ENCODE measurements around the gene TRAF3IP3. TPM values are rescaled to one million over a fixed set of nuclear protein-coding genes. Genes with fewer than 3 reads are reported as not detected.

Gene TRAF3IP3
- total RNA-seq, 1 experiment from 2014 or later = not detected

DNA sequence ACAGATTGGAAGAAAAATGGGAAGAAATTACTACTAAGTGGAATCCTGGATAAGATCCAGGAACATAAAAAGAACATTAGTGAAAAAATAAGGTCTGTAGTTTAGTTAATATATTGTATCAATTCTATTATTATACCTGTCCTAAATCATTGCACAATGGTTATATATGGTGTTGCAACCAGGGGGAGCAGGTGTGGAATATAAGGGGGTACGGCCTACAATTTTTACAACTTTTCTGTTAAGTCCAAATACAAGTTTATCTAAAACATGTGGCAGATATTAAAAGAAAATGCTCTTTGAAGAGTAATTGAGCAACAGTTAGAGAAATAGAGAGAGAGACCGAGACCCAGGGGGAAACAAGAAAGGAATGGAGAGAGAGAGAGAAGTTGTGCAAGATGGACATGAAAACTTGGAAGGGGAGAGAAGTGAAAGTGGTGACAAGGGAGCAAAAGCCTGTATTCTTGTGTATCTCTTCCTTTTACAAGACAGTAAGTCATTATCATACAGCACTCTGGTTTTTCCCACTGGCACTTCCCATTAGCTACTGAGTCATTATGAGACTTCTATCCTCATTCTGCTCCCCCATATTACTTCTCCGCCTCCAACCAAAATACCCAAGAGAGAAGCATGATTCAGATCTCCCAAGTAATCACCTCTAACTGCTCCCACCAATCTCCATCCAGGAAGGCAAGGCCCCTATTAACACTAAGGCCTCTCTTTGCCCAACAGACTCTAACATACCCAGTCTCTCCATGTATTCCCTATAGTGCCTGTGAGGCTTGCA lies 22.3 kb upstream of the TRAF3IP3 start:
- no peak overlapping the region for H3T11ph ChIP-seq (ENCODE audit: low read length)
- no peak overlapping the region for H2BK12ac ChIP-seq (ENCODE audit: insufficient read length, low read depth, low read length)
- no peaks in the 10 kb centered on the region for H4K20me1 ChIP-seq (ENCODE audit: control insufficient read depth, insufficient read depth, insufficient read length)
- no peaks in the 10 kb centered on the region for H3K9me3 Mint-ChIP-seq
- no peak overlapping the region for H3K4me2 ChIP-seq (ENCODE audit: insufficient read depth, insufficient read length, low read length)
- no peak overlapping the region for H4K5ac ChIP-seq (ENCODE audit: insufficient read length, low read depth, low read length)
- H3K18ac ChIP-seq (ENCODE audit: insufficient read length, low read depth, low read length) = no peak overlapping the region
- H3K79me1 ChIP-seq (ENCODE audit: insufficient read depth, low read depth, low read length, poor library complexity, severe bottlenecking) = no peaks in the 10 kb centered on the region
- no peak overlapping the region for H3K23ac ChIP-seq (ENCODE audit: insufficient read length, low read depth, low read length)
- H3K27me3 Mint-ChIP-seq (ENCODE audit: low read depth) = peaks cover 34% of the 10 kb centered on the region
- H3K27ac Mint-ChIP-seq = peak overlapping the region in 1 of 3 experiments; percentile 12; a peak in 1 of 7 replicates
- no peak overlapping the region for H2AFZ ChIP-seq (ENCODE audit: low read length)
- WGBS (ENCODE audit: extremely low coverage, insufficient read length, low lambda C conversion rate) = no CpG with 5 or more reads among the region's 3 CpGs
- H3K23me2 ChIP-seq (ENCODE audit: insufficient read length, low read depth, low read length, poor library complexity, severe bottlenecking) = no peaks in the 10 kb centered on the region
- H2BK15ac ChIP-seq (ENCODE audit: low read depth, low read length) = no peak overlapping the region
- H3K4ac ChIP-seq (ENCODE audit: low read depth, low read length) = no peak overlapping the region
- H2BK20ac ChIP-seq (ENCODE audit: low read depth, low read length, poor library complexity, severe bottlenecking) = no peak overlapping the region
- H3K36me3 Mint-ChIP-seq (ENCODE audit: insufficient read depth in 1 of 3, low read depth in 3 of 3) = no peaks in the 10 kb centered on the region
- no peak overlapping the region for H2BK5ac ChIP-seq (ENCODE audit: insufficient read length, low read length)
- no peak overlapping the region for H3K56ac ChIP-seq (ENCODE audit: insufficient read length, low read depth, low read length)
- no peak overlapping the region for H2AK5ac ChIP-seq (ENCODE audit: insufficient read length, low read length)
- H3K14ac ChIP-seq (ENCODE audit: insufficient read depth, low read length) = no peak overlapping the region
- H3K4me1 Mint-ChIP-seq = no peaks in the 10 kb centered on the region
- no peak for DNase-seq
- H4K8ac ChIP-seq (replicated peaks; ENCODE audit: insufficient read length, low read depth, low read length) = no peak overlapping the region
- H4K91ac ChIP-seq (ENCODE audit: insufficient read length, low read depth, low read length) = no peak overlapping the region
- no peaks in the 10 kb centered on the region for H3K9me3 ChIP-seq (ENCODE audit: control insufficient read depth, low read depth, low read length)
- no peaks in the 10 kb centered on the region for H3K79me2 ChIP-seq (ENCODE audit: insufficient read depth, low read length)
- no peak overlapping the region for H2BK120ac ChIP-seq (ENCODE audit: low read depth, low read length, poor library complexity, severe bottlenecking)
- TF ChIP-seq, protein P1, sequence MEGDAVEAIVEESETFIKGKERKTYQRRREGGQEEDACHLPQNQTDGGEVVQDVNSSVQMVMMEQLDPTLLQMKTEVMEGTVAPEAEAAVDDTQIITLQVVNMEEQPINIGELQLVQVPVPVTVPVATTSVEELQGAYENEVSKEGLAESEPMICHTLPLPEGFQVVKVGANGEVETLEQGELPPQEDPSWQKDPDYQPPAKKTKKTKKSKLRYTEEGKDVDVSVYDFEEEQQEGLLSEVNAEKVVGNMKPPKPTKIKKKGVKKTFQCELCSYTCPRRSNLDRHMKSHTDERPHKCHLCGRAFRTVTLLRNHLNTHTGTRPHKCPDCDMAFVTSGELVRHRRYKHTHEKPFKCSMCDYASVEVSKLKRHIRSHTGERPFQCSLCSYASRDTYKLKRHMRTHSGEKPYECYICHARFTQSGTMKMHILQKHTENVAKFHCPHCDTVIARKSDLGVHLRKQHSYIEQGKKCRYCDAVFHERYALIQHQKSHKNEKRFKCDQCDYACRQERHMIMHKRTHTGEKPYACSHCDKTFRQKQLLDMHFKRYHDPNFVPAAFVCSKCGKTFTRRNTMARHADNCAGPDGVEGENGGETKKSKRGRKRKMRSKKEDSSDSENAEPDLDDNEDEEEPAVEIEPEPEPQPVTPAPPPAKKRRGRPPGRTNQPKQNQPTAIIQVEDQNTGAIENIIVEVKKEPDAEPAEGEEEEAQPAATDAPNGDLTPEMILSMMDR (conservative IDR thresholded peaks at IDR 0.05) = no peak
- H3K27me3 ChIP-seq (ENCODE audit: insufficient read depth, low read length) = no peaks in the 10 kb centered on the region
- H3K4me1 ChIP-seq (ENCODE audit: insufficient read depth, low read length) = no peaks in the 10 kb centered on the region
- H3K27ac ChIP-seq (ENCODE audit: insufficient read length, low read depth, low read length) = no peak overlapping the region
- H3K4me3 Mint-ChIP-seq = no peak overlapping the region
- no peak overlapping the region for H3K9ac ChIP-seq (ENCODE audit: extremely low read depth, insufficient read length, low read length)
